Astrocyte of the cerebellum (primary cell): Measurements from ENCODE around the gene GTF2I.

Experiments used
- DNase-seq: peaks from one replicate; pipeline ENCODE4 v3.0.0-alpha.2; 2011; ENCODE audit warnings: low read depth
- H3K4me3 ChIP-seq: 2 replicates; pipeline ENCODE4 v1.5.1; 2011; ENCODE audit warnings: mild to moderate bottlenecking, low read depth, low read length, moderate library complexity
- in situ Hi-C: cut with HindIII; loops from 2 replicates; pipeline ENCODE4 v1.10.0; 2017; ENCODE audit warnings: low sequenced_read_pairs
- TF ChIP-seq, protein P1 (sequence below): IDR thresholded peaks from 2 replicates; pipeline ENCODE4 v1.5.1; 2012; ENCODE audit warnings: low read length, low read depth, moderate library complexity, mild to moderate bottlenecking; ENCODE audit errors: missing control alignments

Gene GTF2I

DNA sequence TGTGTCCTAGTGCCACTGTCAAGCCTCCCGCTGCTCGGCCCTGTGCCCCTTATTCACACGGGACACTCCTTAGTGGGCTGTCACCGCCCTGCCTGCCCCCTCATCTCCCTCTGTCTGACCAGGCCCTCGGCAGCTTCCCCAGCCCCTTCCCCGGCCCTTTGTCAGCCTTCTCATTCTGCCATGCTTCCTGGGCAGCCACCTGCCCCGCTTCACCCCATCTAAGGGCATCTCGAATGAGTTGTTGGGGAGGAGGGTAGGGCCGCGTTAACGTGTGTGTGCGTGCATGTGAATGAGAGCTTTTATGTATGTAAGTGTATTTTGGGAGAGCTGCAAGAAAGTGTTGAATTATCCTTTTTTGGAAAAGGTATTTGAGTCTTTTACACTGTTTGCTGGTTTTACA lies 49.7 kb downstream of the GTF2I start:
- in situ Hi-C loops = no loop called here

DNA sequence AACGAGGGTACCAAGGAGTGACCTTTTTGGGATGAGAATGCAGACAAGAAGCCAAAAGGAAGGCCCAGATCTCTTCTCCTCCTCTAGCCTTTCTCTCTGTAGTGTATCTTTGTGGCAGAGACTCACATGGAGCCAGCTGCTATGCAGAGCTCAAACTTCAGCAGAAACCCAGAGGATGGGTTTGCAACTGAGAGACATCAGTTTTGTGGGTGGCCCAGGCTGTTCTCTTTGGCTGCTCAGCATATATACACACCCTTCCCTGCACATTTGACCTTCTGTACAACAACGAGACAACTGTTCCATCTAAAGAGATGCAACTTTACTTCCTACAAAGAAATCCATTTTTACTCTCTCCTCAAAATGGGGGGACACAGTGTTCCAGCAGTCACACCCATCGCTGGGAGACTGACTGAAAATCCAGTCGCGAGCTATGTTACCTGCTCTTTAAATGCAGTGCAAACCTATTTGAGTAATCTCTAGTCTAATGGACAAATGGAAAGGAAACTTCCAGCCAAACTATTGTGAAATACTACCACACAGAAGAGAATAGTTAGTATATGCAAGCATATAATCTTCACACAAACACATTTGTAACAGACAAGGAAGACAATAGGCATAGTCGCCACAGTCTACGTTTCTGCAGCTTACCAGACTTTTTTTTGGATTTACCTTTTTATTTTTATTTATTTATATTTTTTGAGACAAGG lies 51.2 kb downstream of the GTF2I start:
- no peak overlapping the region for H3K4me3 ChIP-seq
- in situ Hi-C loops = no loop called here
- no peak for DNase-seq
- TF ChIP-seq, protein P1, sequence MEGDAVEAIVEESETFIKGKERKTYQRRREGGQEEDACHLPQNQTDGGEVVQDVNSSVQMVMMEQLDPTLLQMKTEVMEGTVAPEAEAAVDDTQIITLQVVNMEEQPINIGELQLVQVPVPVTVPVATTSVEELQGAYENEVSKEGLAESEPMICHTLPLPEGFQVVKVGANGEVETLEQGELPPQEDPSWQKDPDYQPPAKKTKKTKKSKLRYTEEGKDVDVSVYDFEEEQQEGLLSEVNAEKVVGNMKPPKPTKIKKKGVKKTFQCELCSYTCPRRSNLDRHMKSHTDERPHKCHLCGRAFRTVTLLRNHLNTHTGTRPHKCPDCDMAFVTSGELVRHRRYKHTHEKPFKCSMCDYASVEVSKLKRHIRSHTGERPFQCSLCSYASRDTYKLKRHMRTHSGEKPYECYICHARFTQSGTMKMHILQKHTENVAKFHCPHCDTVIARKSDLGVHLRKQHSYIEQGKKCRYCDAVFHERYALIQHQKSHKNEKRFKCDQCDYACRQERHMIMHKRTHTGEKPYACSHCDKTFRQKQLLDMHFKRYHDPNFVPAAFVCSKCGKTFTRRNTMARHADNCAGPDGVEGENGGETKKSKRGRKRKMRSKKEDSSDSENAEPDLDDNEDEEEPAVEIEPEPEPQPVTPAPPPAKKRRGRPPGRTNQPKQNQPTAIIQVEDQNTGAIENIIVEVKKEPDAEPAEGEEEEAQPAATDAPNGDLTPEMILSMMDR = no peak

More for the DNA sequence above, 49.7 kb downstream of the GTF2I start:
- DNase-seq = no peak
- no peak overlapping the region for H3K4me3 ChIP-seq
- TF ChIP-seq, protein P1 = no peak

DNA sequence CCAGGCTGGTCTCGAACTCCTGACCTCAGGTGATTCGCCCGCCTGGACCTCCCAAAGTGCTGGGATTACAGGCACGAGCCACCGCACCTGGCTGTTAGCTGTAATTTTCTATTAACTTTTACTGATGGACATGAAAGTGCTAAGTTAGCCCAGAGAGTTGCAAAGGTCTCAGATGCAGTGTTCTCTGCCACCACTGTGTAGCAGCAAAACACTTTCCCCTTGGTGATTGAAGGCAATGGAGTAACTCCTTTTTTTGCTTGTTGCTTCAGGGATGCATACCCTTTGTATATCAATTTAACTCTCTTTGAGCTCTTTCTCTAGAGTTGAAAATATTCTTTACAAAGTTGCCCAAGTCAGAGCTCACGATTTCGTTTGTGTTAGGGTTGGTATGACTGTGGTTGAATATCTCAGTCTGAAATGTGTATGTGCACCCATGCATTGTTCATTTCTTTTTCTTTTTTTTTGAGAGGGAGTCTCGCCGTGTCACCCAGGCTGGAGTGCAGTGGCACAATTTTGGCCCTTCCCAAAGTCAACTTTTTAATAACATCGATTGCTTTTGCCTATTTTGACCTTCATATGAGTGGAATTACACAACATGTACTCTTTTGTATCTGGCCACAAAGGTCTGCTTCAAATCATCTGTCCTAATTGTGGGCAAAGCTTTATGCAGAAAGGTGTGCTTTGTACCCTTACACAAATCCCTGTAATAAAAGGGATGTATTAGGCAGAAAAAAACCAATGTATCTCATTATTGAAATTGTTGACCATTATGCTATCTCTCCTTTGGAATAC lies 52.6 kb downstream of the GTF2I start:
- in situ Hi-C loops = no loop called here
- no peak overlapping the region for H3K4me3 ChIP-seq
- no peak for DNase-seq
- TF ChIP-seq, protein P1 = peak; percentile 9

DNA sequence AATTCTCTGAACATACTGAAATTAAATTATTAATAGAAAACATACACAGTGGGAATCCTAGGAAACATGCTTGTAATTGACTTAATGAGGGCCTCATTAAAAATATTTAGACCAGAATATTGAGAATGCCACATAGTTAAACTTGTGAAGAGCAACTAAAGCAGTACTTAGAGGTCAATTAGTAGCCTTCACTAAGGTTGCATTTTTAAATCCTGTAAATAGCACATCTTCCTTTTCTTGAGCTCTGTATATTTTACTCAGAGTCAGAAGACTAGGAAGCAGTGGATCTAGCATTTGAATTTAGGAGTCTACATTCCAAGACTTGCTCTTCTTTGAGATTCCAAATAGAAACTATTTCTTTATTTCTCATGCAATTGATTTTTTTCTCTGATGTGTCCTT lies 56.0 kb downstream of the GTF2I start:
- TF ChIP-seq, protein P1 = no peak
- DNase-seq = no peak
- H3K4me3 ChIP-seq = no peak overlapping the region
- in situ Hi-C loops = no loop called here

DNA sequence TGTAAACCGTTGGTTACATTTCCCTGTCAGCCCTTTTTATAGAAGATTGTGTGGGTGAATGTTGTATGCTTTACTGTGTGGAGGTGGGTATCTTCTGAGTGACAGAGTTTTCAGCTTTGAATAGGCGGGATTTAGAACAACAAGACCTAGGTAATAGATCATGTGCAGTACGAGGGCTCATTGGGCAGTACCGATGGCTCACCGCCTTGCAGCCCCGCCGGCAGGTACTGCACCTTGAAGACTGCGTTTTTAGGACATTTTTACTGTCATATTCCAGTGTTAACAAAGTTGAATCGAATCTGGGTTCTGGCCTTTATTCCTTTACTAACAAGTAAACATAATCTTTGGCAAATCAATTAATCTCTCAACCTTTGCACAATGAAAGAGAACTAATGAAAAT lies 60.4 kb downstream of the GTF2I start:
- H3K4me3 ChIP-seq = no peak overlapping the region
- TF ChIP-seq, protein P1 = no peak
- in situ Hi-C loops = no loop called here
- no peak for DNase-seq

DNA sequence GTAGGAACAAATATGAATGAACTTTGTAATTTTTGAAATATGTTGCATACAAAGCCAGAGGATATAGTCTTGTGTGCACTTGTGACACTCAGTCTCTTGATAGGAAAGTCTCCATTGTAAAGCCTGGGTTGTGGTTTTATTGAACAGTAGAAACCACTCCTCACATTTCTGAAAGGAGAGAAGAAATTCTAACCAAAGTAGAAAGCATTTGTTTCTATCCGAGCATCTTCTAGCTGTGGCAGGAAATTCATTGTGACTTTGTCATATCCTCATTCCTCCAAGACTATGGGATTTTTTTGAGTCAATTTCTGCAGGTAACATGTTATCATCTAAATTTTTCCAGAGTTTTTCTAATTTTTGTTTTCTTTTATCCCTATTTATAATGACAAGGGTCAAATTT lies 60.8 kb downstream of the GTF2I start:
- no peak for DNase-seq
- in situ Hi-C loops = no loop called here
- no peak overlapping the region for H3K4me3 ChIP-seq
- TF ChIP-seq, protein P1 = no peak
